Trophoblast cell (in vitro differentiated cells and primary cell): Measurements from ENCODE around the gene NIPBL.

Experiments used
- DNase-seq, 2 donors: peaks; one replicate each; pipeline ENCODE4 v3.0.0-alpha.2; 2016
- H2AFZ ChIP-seq: 2 replicates; pipeline ENCODE4 v1.6.1; 2013; ENCODE audit warnings: low read length, moderate library complexity, mild to moderate bottlenecking; ENCODE audit not compliant: insufficient read depth, poor library complexity
- H2AK5ac ChIP-seq: 2 replicates; pipeline ENCODE4 v1.6.1; 2013; ENCODE audit warnings: mild to moderate bottlenecking, low read length
- H2BK120ac ChIP-seq: 2 replicates; pipeline ENCODE4 v1.6.1; 2013; ENCODE audit warnings: low read length, mild to moderate bottlenecking, moderate library complexity; ENCODE audit not compliant: insufficient read depth, poor library complexity
- H2BK12ac ChIP-seq: 2 replicates; pipeline ENCODE4 v1.6.1; 2013; ENCODE audit warnings: mild to moderate bottlenecking, low read length, moderate library complexity
- H2BK5ac ChIP-seq: 2 replicates; pipeline ENCODE4 v1.6.1; 2013; ENCODE audit warnings: low read length, low read depth, moderate library complexity, mild to moderate bottlenecking; ENCODE audit not compliant: poor library complexity
- H3K14ac ChIP-seq: 2 replicates; pipeline ENCODE4 v1.6.1; 2013; ENCODE audit warnings: mild to moderate bottlenecking, low read length
- H3K18ac ChIP-seq: 2 replicates; pipeline ENCODE4 v1.6.1; 2013; ENCODE audit warnings: mild to moderate bottlenecking, low read length
- H3K23ac ChIP-seq: 2 replicates; pipeline ENCODE4 v1.6.1; 2013; ENCODE audit warnings: low read length
- H3K27ac ChIP-seq: 2 replicates; pipeline ENCODE4 v1.5.1; 2013; ENCODE audit warnings: low read depth, mild to moderate bottlenecking, inconsistent platforms, low read length, moderate library complexity
- H3K27me3 ChIP-seq: 2 replicates; pipeline ENCODE4 v1.6.1; 2013; ENCODE audit warnings: inconsistent platforms, mild to moderate bottlenecking, low read length, moderate library complexity; ENCODE audit not compliant: insufficient read depth
- H3K36me3 ChIP-seq, 2 experiments: 1 replicate in 1 of 2; 2 replicates in 1 of 2; pipeline ENCODE4 v1.6.1; 2013; ENCODE audit warnings: low read length in 2 of 2, mild to moderate bottlenecking in 2 of 2, moderate library complexity in 1 of 2; ENCODE audit not compliant: insufficient read depth in 2 of 2, control insufficient read depth in 1 of 2
- H3K4ac ChIP-seq: 2 replicates; pipeline ENCODE4 v1.6.1; 2013; ENCODE audit warnings: low read depth, mild to moderate bottlenecking, low read length, moderate library complexity
- H3K4me1 ChIP-seq, 2 experiments: 1 replicate in 1 of 2; 2 replicates in 1 of 2; pipeline ENCODE4 v1.6.1; 2013; ENCODE audit warnings: low read length in 2 of 2, mild to moderate bottlenecking in 2 of 2, moderate library complexity in 1 of 2; ENCODE audit not compliant: insufficient read depth in 2 of 2, control insufficient read depth in 1 of 2
- H3K4me2 ChIP-seq: 2 replicates; pipeline ENCODE4 v1.6.1; 2013; ENCODE audit warnings: inconsistent platforms, mild to moderate bottlenecking, low read length, moderate library complexity
- H3K4me3 ChIP-seq: 2 replicates; pipeline ENCODE4 v1.5.1; 2013; ENCODE audit warnings: mild to moderate bottlenecking, low read depth, low read length, inconsistent platforms
- H3K79me1 ChIP-seq: one replicate; pipeline ENCODE4 v1.6.1; 2013; ENCODE audit warnings: low read length
- H3K79me2 ChIP-seq: 2 replicates; pipeline ENCODE4 v1.6.1; 2013; ENCODE audit warnings: low read length, mild to moderate bottlenecking; ENCODE audit not compliant: control insufficient read depth, insufficient read depth, poor library complexity
- H3K9ac ChIP-seq: 2 replicates; pipeline ENCODE4 v1.6.1; 2013; ENCODE audit warnings: mild to moderate bottlenecking, low read length
- H3K9me3 ChIP-seq: 2 replicates; pipeline ENCODE4 v1.6.1; 2013; ENCODE audit warnings: low read depth, mild to moderate bottlenecking, control low read depth, inconsistent platforms, low read length; ENCODE audit not compliant: insufficient read depth
- H4K12ac ChIP-seq: 2 replicates; pipeline ENCODE4 v1.6.1; 2013; ENCODE audit warnings: low read depth, mild to moderate bottlenecking, low read length, moderate library complexity
- H4K8ac ChIP-seq: 2 replicates; pipeline ENCODE4 v1.6.1; 2013; ENCODE audit warnings: low read depth, mild to moderate bottlenecking, low read length, moderate library complexity
- H4K91ac ChIP-seq: one replicate; pipeline ENCODE4 v1.6.1; 2013; ENCODE audit warnings: low read depth, mild to moderate bottlenecking, low read length, moderate library complexity
- WGBS: extraction: QIAGEN DNeasy Blood & Tissue Kit; methylation state at CpG from one replicate; pipeline ENCODE4 v1.1.7; 2013; ENCODE audit warnings: missing lambda C conversion rate; ENCODE audit not compliant: insufficient read length, insufficient coverage; ENCODE audit errors: extremely low coverage; 5-methylcytosine and 5-hydroxymethylcytosine counted together

Gene NIPBL

GRCh38 chr5:37111426-37112382 is 235.1 kb downstream of the NIPBL start:
- Histone ChIP-seq H2AK5ac (no peak overlapping the region), H3K79me1 (no peaks in the 10 kb centered on the region), H3K18ac (no peak overlapping the region), H3K4ac (no peak overlapping the region), H2BK120ac (no peak overlapping the region), H3K9ac (no peak overlapping the region), H3K79me2 (no peaks in the 10 kb centered on the region), H2AFZ (no peak overlapping the region), H3K14ac (no peak overlapping the region), H4K91ac (no peak overlapping the region), H2BK12ac (no peak overlapping the region), H3K27ac (no peak overlapping the region), H3K4me2 (no peak overlapping the region), H3K4me1 (no peaks in the 10 kb centered on the region), H3K36me3 (peaks cover 9 to 11% of the 10 kb centered on the region in 2 experiments), H3K27me3 (no peaks in the 10 kb centered on the region), H3K23ac (no peak overlapping the region), H2BK5ac (no peak overlapping the region), H3K4me3 (no peak overlapping the region), H4K12ac (no peak overlapping the region), H3K9me3 (no peaks in the 10 kb centered on the region), H4K8ac (no peak overlapping the region)
- WGBS = no CpG with 5 or more reads among the region's 4 CpGs
- DNase-seq = no peak

GRCh38 chr5:37112383-37112991 is 235.9 kb downstream of the NIPBL start:
- Histone ChIP-seq H2BK5ac (no peak overlapping the region), H3K18ac (no peak overlapping the region), H3K79me2 (no peaks in the 10 kb centered on the region), H3K79me1 (no peaks in the 10 kb centered on the region), H3K4me2 (no peak overlapping the region), H2AFZ (no peak overlapping the region), H3K9me3 (no peaks in the 10 kb centered on the region), H3K36me3 (peaks cover 9 to 10% of the 10 kb centered on the region in 2 experiments), H3K27ac (no peak overlapping the region), H2AK5ac (no peak overlapping the region), H4K91ac (no peak overlapping the region), H3K23ac (no peak overlapping the region), H4K8ac (no peak overlapping the region), H2BK12ac (no peak overlapping the region), H2BK120ac (no peak overlapping the region), H3K9ac (no peak overlapping the region), H3K4me1 (no peaks in the 10 kb centered on the region), H3K4ac (no peak overlapping the region), H3K14ac (no peak overlapping the region), H3K27me3 (no peaks in the 10 kb centered on the region), H3K4me3 (no peak overlapping the region), H4K12ac (no peak overlapping the region)
- no peak for DNase-seq
- no CpG with 5 or more reads among the region's 3 CpGs for WGBS
